HG03196 (cell line): Measurements from ENCODE around the gene LDLRAD3.
"Not testable (repeated sequence)": the region's sequence is repeated elsewhere in the genome, so short reads cannot be mapped to it uniquely, and the experiment has no call there.

Experiments used
- ATAC-seq: cut with Tn5 transposase; IDR thresholded peaks from one replicate; pipeline ENCODE4 v1.9.1; 2021; ENCODE audit not compliant: unreplicated experiment

The LDLRAD3 gene

DNA sequence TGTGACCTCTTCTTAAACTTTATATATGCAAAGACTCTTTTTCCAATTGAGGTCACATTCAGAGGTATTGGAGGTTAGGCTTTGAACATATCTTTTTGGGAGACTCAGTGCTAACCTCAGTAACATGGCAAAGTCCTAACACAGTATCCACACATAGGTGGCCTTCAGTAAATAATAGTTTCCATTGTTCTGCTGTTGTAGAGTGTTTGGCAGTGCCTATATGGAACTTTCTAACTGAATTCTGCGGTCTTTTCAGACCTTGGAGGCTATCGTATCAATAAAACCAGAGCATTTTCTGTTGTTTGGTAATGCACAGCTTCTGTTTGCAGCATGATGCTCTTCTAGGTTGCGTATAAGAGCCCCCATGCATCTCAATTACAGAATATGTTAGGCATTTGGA is 47.0 kb downstream of the LDLRAD3 start:
- ATAC-seq: no peak

DNA sequence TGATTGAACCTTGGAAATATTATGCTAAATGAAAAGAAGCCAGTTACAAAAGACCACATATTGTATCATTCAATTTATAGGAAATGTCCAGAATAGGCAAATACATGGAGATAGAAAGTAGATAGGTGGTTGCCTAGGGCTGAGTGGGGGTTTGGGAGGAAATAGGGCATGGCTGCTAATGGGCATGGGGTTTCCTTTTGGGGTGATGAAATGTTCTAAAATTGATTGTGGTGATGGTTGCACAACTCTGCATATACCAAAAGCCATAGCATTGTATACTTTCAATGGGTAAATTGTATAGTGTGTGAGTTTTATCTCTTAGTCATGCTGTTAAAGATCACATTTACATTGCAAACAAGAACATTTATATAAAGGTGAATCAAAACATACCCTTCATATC is 48.7 kb downstream of the LDLRAD3 start:
- ATAC-seq: no peak

DNA sequence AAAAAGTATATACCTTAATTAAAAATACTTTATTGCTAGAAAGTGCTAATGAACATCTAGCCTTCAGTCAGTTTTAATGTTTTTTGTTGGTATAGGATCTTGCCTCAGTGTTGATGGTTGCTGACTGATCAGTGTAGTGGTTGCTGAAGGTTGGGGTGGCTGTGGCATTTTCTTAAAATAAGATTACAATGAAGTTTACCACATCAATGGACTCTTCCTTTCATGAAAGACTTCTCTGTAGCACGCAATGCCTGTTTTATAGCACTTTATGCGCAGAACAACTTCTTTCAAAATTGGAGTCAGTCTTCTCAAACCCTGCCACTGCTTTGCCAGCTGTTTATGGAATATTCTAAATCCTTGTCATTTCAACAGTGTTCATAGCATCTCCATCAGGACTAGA is 50.6 kb downstream of the LDLRAD3 start:
- ATAC-seq: no peak

DNA sequence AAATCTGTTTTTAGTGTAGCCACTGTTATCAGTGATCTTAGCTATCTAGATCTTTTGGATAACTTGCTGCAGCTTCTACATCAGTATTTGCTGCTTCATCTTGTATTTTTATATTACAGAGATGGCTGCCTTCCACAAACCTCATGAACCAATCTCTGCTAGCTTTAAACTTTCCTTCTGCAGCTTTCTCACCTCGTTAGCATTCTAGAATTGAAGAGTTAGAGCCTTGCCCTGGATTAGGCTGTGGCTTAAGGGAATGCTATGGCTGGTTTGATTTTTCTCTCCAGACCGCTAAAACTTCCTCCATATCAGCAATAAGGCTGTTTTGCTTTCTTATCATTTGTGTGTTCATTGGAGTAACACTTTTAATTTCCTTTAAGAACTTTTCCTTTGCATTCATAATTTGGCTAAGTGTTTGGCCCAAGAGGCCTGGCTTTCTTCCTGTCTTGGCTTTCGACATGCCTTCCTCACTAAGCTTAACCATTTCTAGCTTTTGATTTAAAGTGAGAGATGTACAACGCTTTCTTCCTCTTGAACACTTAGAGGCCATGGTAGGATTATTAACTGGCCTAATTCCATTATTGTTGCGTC is 51.9 kb downstream of the LDLRAD3 start:
- no peak for ATAC-seq

DNA sequence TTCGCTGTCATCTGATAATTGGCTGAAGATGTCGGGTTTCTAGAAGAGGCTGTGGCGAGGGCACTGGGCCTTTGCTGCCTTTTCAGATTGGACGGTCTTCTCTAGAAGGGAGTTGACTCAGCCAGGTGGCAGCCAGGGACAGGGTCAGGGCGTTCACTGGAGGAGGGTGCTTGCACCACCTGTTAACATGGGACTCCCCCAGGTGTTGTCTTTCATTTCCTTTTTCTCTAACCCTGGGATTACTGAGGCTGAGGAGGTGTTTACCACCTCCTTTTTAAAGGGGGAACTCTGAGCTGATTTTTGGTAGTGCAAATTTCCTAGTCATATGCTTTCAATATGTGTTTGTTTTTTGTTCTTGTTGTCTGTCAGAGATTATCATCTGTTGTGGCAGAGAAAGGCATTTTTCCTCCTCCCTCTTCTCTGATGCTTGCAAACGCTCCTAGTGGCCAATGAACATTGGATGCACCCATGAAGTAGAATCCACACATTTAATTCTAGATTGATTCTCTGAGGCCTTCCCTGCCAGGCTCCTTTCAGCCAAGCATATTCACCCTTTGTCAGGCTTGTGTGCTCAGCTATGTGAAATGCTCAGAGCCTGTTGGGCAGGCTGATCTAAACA is 54.1 kb downstream of the LDLRAD3 start:
- no peak for ATAC-seq

DNA sequence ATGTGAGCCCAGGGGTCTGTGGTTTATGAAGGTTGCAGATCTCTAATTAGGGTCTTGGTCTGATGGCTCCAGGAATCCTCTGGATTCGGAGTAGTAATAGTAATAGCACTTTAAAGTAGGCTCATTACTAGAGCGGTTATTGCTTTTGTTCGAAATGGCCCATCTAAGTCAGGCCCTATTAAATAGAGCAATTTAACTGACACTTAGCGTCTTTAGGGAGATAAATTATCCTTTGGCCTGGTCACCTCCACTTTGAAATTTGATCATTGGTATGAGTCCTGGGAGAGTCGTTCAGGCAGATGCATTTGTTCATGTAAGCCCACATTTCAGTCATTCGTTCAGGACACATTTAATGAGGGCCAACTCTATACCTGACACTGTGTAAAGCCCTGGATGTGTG is 54.8 kb downstream of the LDLRAD3 start:
- ATAC-seq: no peak

DNA sequence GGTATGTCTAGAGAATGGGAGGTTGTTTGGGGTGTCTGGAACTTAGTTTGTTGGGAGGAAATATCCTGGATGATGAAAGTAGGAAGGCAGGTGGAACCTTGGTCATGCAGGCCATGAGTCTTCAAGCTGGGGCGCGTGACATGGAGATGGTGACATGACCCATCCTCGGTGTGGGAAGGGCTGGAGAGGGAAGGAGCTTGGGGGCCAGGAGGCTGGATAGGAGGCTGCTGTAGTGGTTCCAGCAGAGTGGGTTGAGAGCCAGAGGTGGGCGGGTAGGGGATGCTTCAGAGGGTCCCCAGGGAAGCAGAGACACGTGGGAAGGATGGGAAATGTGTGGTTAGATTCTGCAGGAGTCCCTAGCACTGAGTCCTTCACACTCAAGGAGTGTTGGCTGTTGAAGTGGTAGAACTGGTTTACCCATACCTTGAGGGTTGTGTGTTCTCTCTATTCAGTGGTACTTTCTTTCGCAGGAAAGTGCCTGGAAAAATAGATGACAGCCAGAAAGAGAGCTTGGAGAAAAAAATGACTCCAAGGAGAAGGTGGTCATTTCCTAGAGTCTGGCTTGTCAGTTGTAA is 56.8 kb downstream of the LDLRAD3 start:
- ATAC-seq: no peak

DNA sequence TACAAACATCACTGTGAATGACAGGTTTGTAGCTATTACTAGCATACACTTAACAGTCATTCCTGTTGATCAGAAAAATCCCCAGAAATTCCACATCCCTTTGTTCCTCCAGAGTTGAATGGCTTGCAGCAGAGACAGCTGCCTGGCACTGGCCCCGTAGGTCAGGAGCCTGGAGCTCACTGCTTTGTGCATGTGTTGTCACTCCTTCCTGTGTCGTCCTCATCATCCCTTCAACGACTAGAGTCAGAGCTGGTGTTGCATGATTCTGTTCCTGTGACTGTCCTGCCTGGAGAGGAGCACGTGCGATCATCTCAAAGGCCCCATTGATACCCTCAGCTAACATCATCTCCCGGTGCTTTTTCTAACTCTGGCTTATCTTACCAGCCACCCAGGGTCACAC is 58.3 kb downstream of the LDLRAD3 start:
- no peak for ATAC-seq

DNA sequence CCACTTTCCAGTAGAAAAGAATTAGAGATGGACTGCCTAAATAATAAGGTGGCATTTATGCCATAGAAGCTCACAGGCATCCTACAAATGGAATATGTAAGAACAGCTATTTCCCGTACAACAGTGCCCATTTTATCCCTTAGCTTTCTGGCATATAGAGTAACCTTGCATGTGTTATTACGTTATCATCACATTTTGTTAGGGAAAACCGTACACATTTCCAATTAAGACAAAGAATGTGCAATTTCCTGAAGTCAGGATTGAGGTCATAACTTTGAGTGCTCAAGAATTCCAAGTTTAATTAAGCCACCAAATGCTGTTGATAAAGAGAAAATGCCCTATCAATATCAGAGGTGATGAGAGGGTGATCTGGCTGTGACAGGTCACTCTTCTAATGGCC is 58.9 kb downstream of the LDLRAD3 start:
- ATAC-seq: no peak

DNA sequence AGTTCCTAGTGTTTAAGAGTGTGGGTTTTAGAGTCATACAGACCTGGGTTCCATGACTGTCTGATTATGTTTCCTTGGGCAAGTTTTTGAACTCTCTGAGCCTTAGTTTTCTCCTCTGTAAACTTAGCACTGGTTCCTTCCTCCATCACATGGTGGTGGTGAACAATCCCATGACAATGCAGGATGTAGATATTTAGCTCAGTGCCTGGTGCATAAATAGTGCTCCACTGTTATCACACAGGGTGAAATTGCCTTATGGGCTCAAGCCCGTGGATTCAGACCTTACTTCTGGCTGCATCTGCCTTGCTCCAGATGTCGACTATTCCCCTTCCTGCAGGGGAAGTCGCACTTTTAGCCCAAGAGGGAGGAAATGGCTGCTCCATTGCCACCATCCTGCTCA is 62.7 kb downstream of the LDLRAD3 start:
- no peak for ATAC-seq

DNA sequence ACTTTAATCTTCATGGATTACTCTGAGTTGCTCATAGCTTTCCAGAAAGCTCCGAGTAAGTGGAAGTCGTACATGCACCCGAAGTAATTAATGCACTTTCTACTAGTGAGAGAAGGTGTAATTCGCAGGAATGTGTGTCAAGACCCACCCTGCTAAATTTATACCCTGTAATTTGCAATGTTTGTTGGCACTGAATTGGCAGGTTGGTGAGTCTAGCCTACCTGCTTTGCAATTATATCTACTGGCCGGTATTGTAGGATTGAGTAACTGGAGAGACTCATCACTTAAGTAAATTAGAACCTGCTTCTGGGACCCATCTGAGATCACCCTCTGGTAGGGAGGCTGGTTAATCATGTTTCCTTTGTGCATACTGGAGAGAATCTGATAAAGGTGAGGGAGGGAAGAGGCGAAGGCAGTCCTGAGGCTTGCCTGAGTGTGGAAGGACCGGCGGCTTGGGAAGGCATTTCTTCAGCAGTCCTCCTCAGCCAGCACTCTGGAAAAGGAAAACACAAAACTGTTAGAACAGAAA is 63.3 kb downstream of the LDLRAD3 start:
- no peak for ATAC-seq

DNA sequence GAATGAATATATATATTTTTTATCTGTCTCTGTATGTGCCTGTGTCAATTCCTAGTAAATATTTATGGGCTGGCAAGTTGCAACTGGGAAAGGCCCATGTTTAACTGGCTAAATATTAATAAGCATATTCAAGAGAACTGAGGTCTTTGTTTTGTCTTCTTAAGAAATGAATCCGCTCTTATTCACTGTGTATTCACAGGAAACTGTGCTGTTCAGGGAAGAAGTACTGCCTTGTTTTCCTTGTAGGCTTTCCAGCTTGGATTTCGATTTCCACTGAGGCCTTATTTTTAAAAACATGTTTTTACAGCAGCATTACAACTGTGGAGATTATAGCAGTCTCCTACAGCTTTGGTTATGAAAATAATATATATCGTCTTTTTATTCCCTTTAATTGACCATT is 64.7 kb downstream of the LDLRAD3 start:
- no peak for ATAC-seq

DNA sequence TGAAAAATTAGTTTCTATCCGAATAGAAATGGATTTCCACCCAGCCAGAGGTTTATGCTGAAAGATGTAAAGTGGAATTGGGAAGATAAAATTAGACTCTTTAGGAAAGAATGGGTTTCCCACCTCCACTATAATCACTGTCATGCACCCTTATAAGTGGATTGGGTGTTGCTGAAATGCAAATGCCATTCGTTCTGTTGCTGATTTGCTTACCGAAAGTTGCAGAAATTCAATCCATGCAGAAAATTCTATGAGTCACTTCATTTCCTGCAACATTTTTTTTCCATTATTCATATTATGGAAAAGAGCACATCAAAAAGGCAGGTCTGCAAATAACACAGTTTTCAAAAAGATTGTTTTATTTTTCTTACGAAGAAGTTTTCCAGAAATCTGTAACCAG is 65.6 kb downstream of the LDLRAD3 start:
- no peak for ATAC-seq

DNA sequence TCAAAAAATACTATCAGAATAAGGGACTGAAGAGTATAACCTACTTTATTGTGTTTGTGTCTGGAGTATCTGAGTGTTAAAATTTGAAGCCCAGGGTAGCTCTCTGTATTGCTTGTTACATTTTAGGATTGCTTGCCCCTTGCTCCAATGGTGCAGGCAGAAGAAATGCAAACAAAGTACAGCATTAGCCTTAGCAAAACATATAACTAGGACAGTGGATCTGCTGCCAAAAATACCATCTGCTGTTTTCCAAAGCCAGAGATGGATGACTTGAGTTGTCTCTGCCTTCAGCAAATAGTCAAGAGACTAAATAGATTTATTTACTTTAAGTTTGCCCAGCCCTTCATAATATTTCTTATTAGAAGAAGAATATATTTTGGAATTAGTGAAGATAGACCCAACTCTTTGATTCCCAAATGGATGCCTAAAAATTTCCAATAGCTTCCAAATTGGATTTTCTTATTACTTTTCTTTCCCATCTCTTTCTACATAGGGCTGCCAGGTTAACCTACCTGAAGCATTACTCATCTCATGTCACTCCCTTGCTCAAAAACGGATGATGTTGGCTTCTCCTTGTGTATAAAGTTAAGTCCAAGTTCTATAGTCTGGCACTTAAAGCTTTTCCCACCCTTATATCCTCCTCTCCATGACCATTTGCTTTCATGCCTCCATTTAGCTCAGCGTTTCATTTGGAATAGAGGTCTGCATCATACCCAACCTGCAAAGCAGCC is 66.3 kb downstream of the LDLRAD3 start:
- ATAC-seq: no peak

DNA sequence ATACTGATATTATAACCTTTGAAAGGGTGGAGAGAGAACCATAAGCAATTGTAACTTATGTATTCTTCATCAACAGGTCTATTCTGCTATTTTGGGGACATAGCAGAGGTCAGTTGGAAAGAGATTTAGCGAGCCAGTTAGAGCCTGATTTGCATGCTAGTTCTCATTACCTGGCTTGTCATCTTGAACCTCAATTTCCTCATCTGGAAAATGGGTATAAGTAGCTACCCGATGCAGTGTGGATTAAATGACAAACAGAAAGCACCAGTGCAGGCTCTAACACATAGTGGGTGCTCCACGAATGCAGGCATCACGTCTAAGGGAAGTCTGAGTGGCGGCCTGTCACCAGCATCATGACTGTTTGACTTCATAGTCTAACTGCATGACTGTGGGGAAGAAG is 67.7 kb downstream of the LDLRAD3 start:
- ATAC-seq: no peak

DNA sequence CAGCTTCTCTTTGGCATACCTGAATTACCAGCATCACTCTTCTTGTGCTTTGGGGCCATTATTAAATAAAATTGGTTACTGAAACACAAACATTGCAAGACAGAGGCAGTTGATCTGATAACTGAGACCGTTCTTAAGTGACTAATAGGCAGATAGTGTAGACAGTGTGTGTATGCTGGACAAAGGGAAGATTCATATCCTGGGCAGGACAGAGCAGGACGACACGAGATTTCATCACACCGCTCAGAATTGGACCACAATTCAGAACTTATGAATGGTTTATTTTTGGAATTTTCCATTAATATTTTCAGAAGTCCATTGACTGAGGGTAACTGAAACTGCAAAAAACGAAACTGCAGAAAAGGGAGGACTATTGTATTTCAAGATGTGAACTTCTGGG is 68.6 kb downstream of the LDLRAD3 start:
- ATAC-seq: no peak

DNA sequence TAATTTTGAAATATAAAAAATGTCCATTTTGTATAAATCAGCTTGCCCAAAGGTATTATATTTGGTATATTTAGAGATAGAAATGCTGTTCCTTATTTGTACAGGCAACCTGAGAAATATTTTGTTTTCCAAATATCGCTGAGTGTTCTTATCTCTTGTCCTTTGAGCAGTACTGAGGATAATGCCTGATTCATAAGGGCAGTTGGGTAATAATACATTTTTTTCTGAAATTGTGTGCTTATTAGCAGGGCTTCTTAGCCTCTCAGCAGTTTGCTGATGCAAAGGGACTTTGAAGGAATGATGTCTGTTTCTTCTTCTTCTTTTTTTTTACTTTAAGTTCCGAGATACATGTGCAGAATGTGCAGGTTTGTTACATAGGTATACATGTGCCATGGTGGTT is 69.1 kb downstream of the LDLRAD3 start:
- ATAC-seq: no peak

DNA sequence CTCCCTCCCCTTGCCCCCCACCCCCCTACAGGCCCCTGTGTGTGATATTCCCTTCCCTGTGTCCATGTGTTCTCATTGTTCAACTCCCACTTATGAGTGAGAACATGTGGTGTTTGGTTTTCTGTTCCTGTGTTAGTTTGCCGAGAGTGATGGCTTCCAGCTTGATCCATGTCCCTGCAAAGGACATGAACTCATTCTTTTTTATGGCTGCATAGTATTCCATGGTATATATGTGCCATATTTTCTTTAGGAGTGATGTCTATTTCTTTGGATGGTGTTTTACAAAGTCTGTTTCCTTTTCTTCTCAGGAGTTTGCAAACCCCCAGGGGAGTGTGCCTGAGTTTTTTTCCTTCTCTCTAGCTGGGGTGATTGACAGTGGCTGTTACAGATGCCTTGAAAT is 69.6 kb downstream of the LDLRAD3 start:
- not testable (repeated sequence) for ATAC-seq

DNA sequence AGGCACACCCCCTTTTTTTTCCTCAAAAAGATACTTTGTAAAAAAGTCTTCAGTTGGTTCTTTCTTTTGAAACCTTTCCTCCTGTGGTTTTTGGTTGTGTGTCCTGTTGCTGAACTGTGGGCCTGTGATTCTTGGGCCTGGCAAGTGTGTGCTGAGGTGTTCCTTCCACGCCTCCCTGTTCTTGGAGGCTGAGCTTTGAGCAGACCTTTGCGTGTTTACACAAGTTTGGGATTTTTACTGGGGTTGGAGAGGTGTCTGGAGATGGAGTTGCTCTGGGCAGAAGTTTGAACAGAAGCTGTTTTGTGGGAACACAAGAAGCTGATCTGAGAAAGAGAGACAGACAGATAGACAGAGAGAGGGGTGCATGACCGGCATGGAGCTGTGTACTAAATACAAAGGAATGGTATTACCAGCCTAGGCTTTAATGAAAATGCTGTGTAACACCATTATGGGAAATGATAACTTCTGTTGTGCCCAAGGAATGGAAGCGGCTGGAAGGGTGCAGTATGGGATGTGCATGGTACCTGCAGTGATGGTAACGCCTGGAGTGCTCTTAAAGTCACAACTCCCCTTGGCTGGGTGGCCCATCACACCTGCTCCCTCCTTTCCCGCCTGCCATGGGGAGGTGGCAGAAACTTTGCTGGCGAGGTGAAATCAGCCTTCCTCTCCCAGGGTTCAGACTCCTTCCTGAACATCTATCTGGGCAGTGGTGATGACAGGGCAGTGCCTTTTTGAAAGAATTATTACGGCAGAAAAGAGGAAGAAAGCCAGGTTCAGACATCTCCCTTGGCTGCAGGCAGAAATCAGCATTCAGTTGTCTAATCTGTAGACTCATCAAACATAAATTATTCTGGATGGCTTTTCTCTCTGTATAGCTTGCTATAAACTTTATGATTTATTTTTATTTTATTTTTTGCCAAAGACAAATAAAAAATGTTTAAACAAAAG is 70.4 kb downstream of the LDLRAD3 start:
- ATAC-seq: no peak

DNA sequence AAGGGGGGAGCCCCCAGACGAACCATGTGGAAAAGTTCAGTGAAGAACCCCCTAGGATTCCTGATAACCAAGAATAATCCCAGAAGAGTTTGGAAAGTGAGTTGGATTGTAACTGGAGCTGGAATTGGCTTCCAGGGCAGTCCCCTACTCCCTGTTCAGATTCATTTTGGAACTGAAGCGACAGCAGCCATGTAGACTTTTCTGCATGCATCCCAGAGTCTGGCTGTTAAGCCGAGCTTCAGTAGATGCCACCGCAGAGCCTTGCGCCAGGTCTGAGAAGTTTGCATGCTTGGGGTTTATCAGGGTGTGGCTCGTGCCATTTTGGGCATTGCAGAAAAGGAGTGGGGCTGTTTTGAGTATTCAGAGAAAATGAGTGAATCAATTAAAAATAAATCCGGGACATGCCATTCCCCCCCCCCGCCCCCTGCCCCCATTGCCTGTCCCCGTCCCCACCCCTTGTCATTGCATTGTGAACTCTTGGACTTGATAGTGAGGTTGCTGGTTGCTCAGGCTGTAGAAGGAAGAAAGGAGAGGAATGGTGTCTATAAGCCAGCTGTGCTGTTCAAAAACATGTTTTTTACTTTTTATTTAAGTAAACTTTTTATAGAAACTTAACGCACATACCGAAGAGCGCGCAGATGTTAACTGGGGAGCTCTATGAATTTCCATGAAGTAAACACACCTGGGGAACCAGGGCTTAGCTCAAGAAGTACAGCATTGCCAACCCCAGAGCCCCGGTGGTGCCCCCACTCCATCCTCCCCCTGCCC is 71.2 kb downstream of the LDLRAD3 start:
- ATAC-seq: no peak
